Measurements from ENCODE around the gene MAN1C1. TPM values are rescaled to one million over a fixed set of nuclear protein-coding genes. Genes with fewer than 3 reads are reported as not detected.

MAN1C1 gene
- total RNA-seq, 1 experiment from 2014 or later, result 9.3 TPM

DNA sequence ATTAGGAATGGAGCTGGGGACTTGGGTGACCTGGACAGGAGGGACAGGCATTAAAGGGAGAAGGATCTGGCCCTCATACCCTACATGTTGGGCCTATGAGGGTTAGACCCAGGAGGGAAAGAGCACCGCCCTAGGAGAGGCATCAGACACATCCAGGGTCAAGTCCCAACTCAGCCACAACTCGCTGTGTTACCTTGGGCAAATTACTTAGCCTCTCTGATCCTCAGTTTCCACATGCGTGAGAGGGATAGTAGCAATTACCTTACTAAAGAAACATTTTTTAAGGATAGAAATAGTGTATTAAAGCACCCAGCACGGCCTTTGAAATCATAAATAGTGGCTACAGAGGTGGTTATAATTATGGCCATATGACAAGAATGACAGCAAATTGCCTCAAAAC lies 163.3 kb downstream of the MAN1C1 start:
- Histone ChIP-seq H4K91ac (ENCODE audit: insufficient read length, low read depth, low read length) (no peak overlapping the region), H3T11ph (ENCODE audit: low read length) (no peak overlapping the region), H2BK12ac (ENCODE audit: insufficient read length, low read depth, low read length) (no peak overlapping the region), H4K20me1 (ENCODE audit: control insufficient read depth, insufficient read depth, insufficient read length) (no peaks in the 10 kb centered on the region), H3K9me3 (ENCODE audit: control insufficient read depth, low read depth, low read length) (no peaks in the 10 kb centered on the region), H3K23ac (ENCODE audit: insufficient read length, low read depth, low read length) (no peak overlapping the region), H2AK5ac (ENCODE audit: insufficient read length, low read length) (no peak overlapping the region), H3K23me2 (ENCODE audit: insufficient read length, low read depth, low read length, poor library complexity, severe bottlenecking) (no peaks in the 10 kb centered on the region), H3K27me3 (ENCODE audit: insufficient read depth, low read length) (no peaks in the 10 kb centered on the region), H2BK15ac (ENCODE audit: low read depth, low read length) (no peak overlapping the region), H3K79me1 (ENCODE audit: insufficient read depth, low read depth, low read length, poor library complexity, severe bottlenecking) (no peaks in the 10 kb centered on the region), H3K14ac (ENCODE audit: insufficient read depth, low read length) (no peak overlapping the region), H3K56ac (ENCODE audit: insufficient read length, low read depth, low read length) (no peak overlapping the region), H4K8ac (replicated peaks; ENCODE audit: insufficient read length, low read depth, low read length) (no peak overlapping the region), H3K4me1 (ENCODE audit: insufficient read depth, low read length) (peaks cover 11% of the 10 kb centered on the region; the same call in 1 of the 2 replicates), H4K5ac (ENCODE audit: insufficient read length, low read depth, low read length) (no peak overlapping the region), H3K4me2 (ENCODE audit: insufficient read depth, insufficient read length, low read length) (no peak overlapping the region), H3K4ac (ENCODE audit: low read depth, low read length) (no peak overlapping the region), H3K27ac (ENCODE audit: insufficient read length, low read depth, low read length) (no peak overlapping the region), H3K9ac (ENCODE audit: extremely low read depth, insufficient read length, low read length) (no peak overlapping the region), H2BK5ac (ENCODE audit: insufficient read length, low read length) (no peak overlapping the region), H2AFZ (ENCODE audit: low read length) (no peak overlapping the region), H3K79me2 (ENCODE audit: insufficient read depth, low read length) (no peaks in the 10 kb centered on the region), H2BK120ac (ENCODE audit: low read depth, low read length, poor library complexity, severe bottlenecking) (no peak overlapping the region), H2BK20ac (ENCODE audit: low read depth, low read length, poor library complexity, severe bottlenecking) (no peak overlapping the region), H3K18ac (ENCODE audit: insufficient read length, low read depth, low read length) (no peak overlapping the region)
- WGBS (ENCODE audit: extremely low coverage, insufficient read length, low lambda C conversion rate), result no CpG with 5 or more reads among the region's 4 CpGs
- no peaks in the 10 kb centered on the region; a peak in 1 of 7 replicates for H3K36me3 Mint-ChIP-seq (ENCODE audit: insufficient read depth in 1 of 3, low read depth in 3 of 3)
- no peaks in the 10 kb centered on the region for H3K9me3 Mint-ChIP-seq
- TF ChIP-seq, protein P1, sequence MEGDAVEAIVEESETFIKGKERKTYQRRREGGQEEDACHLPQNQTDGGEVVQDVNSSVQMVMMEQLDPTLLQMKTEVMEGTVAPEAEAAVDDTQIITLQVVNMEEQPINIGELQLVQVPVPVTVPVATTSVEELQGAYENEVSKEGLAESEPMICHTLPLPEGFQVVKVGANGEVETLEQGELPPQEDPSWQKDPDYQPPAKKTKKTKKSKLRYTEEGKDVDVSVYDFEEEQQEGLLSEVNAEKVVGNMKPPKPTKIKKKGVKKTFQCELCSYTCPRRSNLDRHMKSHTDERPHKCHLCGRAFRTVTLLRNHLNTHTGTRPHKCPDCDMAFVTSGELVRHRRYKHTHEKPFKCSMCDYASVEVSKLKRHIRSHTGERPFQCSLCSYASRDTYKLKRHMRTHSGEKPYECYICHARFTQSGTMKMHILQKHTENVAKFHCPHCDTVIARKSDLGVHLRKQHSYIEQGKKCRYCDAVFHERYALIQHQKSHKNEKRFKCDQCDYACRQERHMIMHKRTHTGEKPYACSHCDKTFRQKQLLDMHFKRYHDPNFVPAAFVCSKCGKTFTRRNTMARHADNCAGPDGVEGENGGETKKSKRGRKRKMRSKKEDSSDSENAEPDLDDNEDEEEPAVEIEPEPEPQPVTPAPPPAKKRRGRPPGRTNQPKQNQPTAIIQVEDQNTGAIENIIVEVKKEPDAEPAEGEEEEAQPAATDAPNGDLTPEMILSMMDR (conservative IDR thresholded peaks at IDR 0.05), result no peak
- H3K4me1 Mint-ChIP-seq, result peaks cover 63 to 72% of the 10 kb centered on the region in 2 experiments
- peak overlapping the region; percentile 9 to 91 (median 73); a peak in 4 of 7 replicates for H3K27ac Mint-ChIP-seq
- DNase-seq, result no peak
- no peaks in the 10 kb centered on the region; the same call in 1 of the 2 replicates for H3K27me3 Mint-ChIP-seq (ENCODE audit: low read depth)
- H3K4me3 Mint-ChIP-seq, result peak overlapping the region in 1 of 2 experiments; percentile 26; a peak in 1 of 5 replicates
